OCI-LY3 (cell line): ENCODE measurements around the gene OR4K1.

Experiments
- H2AFZ ChIP-seq: fragments of 200-600, 300-600 bp; shearing (Covaris generic); 2 replicates; pipeline ENCODE4 v1.6.0; 2014; ENCODE audit warnings: antibody characterized with exemption, low read depth, low read length
- H3K27ac ChIP-seq: fragments of 200-600, 300-600 bp; sonication (generic); 2 replicates; pipeline ENCODE4 v1.5.1; 2014; ENCODE audit warnings: mild to moderate bottlenecking, low read length, moderate library complexity, mixed read lengths
- H3K27me3 ChIP-seq: fragments of 200-600, 300-600 bp; sonication (generic); 2 replicates; pipeline ENCODE4 v1.6.1; 2014; ENCODE audit warnings: low read depth, low read length, mixed read lengths
- H3K36me3 ChIP-seq: fragments of 200-600, 300-600 bp; sonication (generic); replicated peaks from 2 replicates; pipeline ENCODE3; 2014; ENCODE audit warnings: low read depth, low read length, mixed read lengths
- H3K4me1 ChIP-seq: fragments of 300-600, 200-600 bp; sonication (generic); 2 replicates; pipeline ENCODE4 v1.6.1; 2014; ENCODE audit warnings: low read length, mixed read lengths
- H3K4me2 ChIP-seq: fragments of 200-600, 300-600 bp; sonication (generic); 2 replicates; pipeline ENCODE4 v1.6.1; 2014; ENCODE audit warnings: low read length, mixed read lengths
- H3K4me3 ChIP-seq: fragments of 300-600, 200-600 bp; sonication (generic); 2 replicates; pipeline ENCODE4 v1.5.1; 2014; ENCODE audit warnings: antibody characterized with exemption, mild to moderate bottlenecking, low read length, moderate library complexity
- H3K79me2 ChIP-seq: fragments of 300-600, 200-600 bp; shearing (Covaris generic); 2 replicates; pipeline ENCODE4 v1.6.1; 2014; ENCODE audit warnings: mild to moderate bottlenecking, low read length, mixed read lengths
- H3K9ac ChIP-seq: fragments of 300-600, 200-600 bp; shearing (Covaris generic); 2 replicates; pipeline ENCODE4 v1.6.0; 2014; ENCODE audit warnings: mild to moderate bottlenecking, low read length, moderate library complexity
- H3K9me3 ChIP-seq: fragments of 200-600, 300-600 bp; shearing (Covaris generic); 2 replicates; pipeline ENCODE4 v1.6.1; 2014; ENCODE audit warnings: low read length, mixed read lengths; ENCODE audit not compliant: insufficient read depth
- H4K20me1 ChIP-seq: fragments of 200-600, 300-600 bp; sonication (generic); 2 replicates; pipeline ENCODE4 v1.6.1; 2016; ENCODE audit warnings: low read length, mixed read lengths; ENCODE audit not compliant: insufficient read depth
- EZH2phosphoT487 ChIP-seq: fragments of 200-600 bp; shearing (Covaris generic); IDR thresholded peaks from 2 replicates; pipeline ENCODE4 v1.6.1; 2018; ENCODE audit warnings: antibody characterized with exemption, mixed run types, low read depth
- TF ChIP-seq, protein P1 (sequence below): fragments of 200-600, 300-600 bp; sonication (generic); IDR thresholded peaks from 2 replicates; pipeline ENCODE4 v1.5.1; 2014; ENCODE audit warnings: antibody characterized with exemption, low read length, low read depth

Gene OR4K1

DNA sequence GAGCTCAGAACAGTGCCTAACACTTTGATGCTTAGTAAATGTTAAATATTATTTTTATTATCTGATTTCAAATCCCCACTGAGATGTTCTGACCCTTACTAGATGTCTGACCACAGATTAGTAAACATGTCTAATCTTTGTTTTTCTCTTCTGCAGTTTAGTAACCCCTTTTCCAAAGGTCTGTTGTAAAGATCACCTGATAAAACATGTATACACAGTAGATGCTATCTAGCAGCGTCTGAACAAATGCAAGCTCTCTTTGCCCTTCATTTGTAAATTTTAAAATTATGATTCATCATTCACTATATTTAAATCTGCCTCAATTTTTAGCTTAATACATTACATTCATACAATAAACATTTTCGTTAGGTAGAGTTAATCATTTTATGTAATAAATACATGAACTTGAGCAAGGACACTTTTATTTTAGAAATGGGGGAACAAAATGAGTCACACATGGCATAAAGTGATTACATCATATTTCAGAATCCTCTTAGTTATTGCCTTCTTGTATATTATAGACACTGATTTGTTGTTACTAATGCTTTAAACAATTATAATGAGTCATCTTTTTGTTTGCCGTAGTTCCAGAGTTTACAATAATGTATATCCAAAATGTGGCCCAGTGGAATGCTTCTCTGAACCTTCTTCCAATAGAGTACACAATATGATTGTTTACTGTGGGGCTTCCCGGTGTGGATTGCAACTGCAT, 12.0 kb upstream of the OR4K1 start:
- Histone ChIP-seq H3K27ac (no peak overlapping the region), H3K4me1 (no peaks in the 10 kb centered on the region), H3K4me2 (no peak overlapping the region), H4K20me1 (no peaks in the 10 kb centered on the region), H3K9ac (no peak overlapping the region), H2AFZ (no peak overlapping the region), H3K4me3 (no peak overlapping the region), H3K9me3 (no peaks in the 10 kb centered on the region), H3K27me3 (no peaks in the 10 kb centered on the region), H3K79me2 (no peaks in the 10 kb centered on the region), H3K36me3 (no peaks in the 10 kb centered on the region)
- TF ChIP-seq EZH2phosphoT487, result no peak
- TF ChIP-seq, protein P1, sequence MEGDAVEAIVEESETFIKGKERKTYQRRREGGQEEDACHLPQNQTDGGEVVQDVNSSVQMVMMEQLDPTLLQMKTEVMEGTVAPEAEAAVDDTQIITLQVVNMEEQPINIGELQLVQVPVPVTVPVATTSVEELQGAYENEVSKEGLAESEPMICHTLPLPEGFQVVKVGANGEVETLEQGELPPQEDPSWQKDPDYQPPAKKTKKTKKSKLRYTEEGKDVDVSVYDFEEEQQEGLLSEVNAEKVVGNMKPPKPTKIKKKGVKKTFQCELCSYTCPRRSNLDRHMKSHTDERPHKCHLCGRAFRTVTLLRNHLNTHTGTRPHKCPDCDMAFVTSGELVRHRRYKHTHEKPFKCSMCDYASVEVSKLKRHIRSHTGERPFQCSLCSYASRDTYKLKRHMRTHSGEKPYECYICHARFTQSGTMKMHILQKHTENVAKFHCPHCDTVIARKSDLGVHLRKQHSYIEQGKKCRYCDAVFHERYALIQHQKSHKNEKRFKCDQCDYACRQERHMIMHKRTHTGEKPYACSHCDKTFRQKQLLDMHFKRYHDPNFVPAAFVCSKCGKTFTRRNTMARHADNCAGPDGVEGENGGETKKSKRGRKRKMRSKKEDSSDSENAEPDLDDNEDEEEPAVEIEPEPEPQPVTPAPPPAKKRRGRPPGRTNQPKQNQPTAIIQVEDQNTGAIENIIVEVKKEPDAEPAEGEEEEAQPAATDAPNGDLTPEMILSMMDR, result no peak

DNA sequence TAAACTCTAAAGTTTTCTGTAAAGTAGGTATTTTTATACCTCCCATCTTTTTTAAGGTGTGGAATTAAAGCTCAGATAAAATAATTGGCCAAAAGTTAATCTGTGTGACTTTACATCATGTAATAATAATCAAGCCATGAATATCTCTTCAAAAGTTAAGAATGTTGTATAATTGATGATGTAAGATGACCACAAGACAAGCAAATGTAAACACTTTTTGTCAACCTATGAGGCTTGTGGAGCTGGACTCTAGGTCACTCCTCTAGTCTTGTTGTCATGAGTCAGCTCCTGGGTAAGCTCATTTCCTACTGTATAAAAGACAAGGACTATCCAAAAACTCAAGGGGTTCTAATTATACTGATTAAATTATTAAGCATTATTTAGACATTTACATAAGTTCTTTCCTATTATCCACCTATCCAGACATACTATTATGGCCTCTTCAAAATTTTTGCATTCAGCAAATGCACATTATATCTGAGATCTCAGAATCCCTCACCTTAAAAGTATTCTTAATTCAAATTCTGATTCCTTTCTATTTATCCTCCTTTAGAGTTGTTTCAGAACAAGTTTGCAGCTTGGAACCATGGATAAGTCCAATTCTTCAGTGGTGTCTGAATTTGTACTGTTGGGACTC, 10.6 kb upstream of the OR4K1 start, which contains the start of gene OR4K5:
Gene OR4K5, plus strand, starts transcription at position 587 of the 637 bp plus-strand sequence. Its CDS starts 0 bp downstream, at position 587.
- H3K9me3 ChIP-seq, result no peaks in the 10 kb centered on the region
- H3K4me2 ChIP-seq, result no peak within 1 kb of the TSS
- no peak within 1 kb of the TSS for H2AFZ ChIP-seq
- no peaks in the 10 kb centered on the region for H3K79me2 ChIP-seq
- H3K27me3 ChIP-seq, result no peaks in the 10 kb centered on the region
- no peaks in the 10 kb centered on the region for H3K4me1 ChIP-seq
- H3K4me3 ChIP-seq, result no peak within 1 kb of the TSS
- no peak within 1 kb of the TSS for H3K9ac ChIP-seq
- no peak for TF ChIP-seq EZH2phosphoT487
- TF ChIP-seq, protein P1, result no peak
- no peak within 1 kb of the TSS for H3K27ac ChIP-seq
- no peaks in the 10 kb centered on the region for H4K20me1 ChIP-seq
- no peaks in the 10 kb centered on the region for H3K36me3 ChIP-seq

DNA sequence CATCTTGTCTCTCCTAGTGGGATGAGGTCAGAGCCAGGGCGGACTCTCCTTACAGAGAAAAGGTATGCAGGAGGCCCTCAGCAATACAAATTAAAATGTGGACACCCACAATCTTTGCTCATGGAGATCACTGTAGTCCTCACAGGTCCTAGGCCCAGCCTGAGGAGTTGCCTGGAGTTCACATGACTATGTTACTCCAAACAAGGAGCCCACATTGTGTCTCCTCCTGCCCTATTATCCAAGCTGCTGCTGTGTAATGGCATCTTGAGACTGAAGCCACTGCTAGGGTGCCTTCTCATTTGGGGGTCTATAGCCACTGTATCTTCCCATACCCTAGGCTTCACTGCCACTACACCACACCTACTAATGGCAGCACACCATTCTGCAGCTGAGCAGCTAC, 11.0 kb downstream of the OR4K1 start:
- no peak overlapping the region for H2AFZ ChIP-seq
- no peak overlapping the region for H3K9ac ChIP-seq
- H3K4me2 ChIP-seq, result no peak overlapping the region
- H3K4me1 ChIP-seq, result no peaks in the 10 kb centered on the region
- TF ChIP-seq, protein P1, result no peak
- no peak for TF ChIP-seq EZH2phosphoT487
- H3K9me3 ChIP-seq, result no peaks in the 10 kb centered on the region
- no peaks in the 10 kb centered on the region for H3K27me3 ChIP-seq
- H4K20me1 ChIP-seq, result no peaks in the 10 kb centered on the region
- H3K4me3 ChIP-seq, result no peak overlapping the region
- H3K36me3 ChIP-seq, result no peaks in the 10 kb centered on the region
- no peak overlapping the region for H3K27ac ChIP-seq
- no peaks in the 10 kb centered on the region for H3K79me2 ChIP-seq

DNA sequence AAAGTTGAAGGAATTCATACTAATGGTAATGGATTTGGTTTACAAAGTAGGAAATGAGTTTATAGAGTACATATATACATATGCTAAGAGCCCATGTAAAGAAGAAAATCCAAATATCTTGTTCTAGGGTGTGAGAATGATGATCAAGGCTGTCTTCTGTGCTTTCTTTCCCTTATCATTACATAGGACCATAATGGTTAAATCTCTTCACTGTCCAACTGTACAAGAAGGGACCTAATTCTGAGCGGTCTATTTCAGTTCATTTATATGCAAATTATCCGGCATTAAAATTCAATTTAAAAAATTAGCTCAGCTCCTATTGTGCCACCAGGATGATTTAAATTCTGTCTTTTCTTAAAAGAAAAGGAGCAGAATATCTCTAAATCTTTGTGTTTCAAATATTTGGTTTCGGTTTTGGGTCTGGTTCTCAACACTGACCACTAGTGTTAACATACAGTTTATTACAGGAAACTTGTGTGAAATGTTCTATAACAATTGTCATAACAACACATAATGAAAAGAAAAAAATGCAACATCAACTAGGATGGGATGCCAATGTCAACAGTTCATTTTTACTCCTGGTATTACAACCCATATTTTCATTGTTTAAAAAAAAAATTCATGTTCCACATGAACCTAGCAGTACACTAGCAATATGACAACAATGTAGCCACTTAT, 16.8 kb downstream of the OR4K1 start:
- Histone ChIP-seq H3K4me2 (no peak overlapping the region), H3K27ac (no peak overlapping the region), H3K79me2 (no peaks in the 10 kb centered on the region), H3K36me3 (no peaks in the 10 kb centered on the region), H4K20me1 (no peaks in the 10 kb centered on the region), H2AFZ (no peak overlapping the region), H3K4me3 (no peak overlapping the region), H3K9me3 (no peaks in the 10 kb centered on the region), H3K4me1 (no peaks in the 10 kb centered on the region), H3K9ac (no peak overlapping the region), H3K27me3 (no peaks in the 10 kb centered on the region)
- TF ChIP-seq EZH2phosphoT487, result no peak
- TF ChIP-seq, protein P1, result no peak
